SIG-M5 treated with dmso at 0.1 percent for 504 hours (cell line): ENCODE measurements around the gene TNC.

ENCODE experiments used
- DNase-seq: peaks from one replicate; lab custom pipeline; 2025; ENCODE audit not compliant: unreplicated experiment; lab: John Stamatoyannopoulos, UW

Gene TNC

GRCh38 chr9:115117999-115118878 is at the start of gene TNC:
Gene TNC (minus strand): TSS chr9:115118157. CDS start chr9:115091018, 27,139 bp downstream.
- DNase-seq, result no peak

GRCh38 chr9:115167175-115167574 is 49.2 kb upstream of the TNC start:
- DNase-seq, result no peak

- no peak for DNase-seq
These were observed 47.3 kb upstream of the TNC start for GRCh38 chr9:115165233-115165632.

- DNase-seq, result no peak
These were observed 46.6 kb upstream of the TNC start for GRCh38 chr9:115164511-115164974.

DNA sequence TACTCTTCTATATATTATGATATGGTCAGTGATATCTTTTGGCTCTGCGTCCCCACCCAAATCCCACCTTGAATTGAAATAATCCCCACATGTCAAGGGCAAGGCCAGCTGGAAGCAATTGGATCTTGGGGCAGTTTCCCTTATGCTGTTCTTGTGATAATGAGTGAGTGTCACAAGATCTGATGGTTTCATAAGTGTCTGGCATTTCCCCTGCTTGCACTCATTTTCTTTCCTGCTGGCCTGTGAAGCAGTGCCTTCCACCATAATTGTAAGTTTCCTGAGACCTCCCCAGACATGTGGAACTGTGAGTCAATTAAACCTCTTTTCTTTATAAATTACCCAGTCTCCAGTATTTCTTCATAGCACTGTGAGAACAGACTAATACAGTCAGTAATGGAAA is 45.0 kb upstream of the TNC start:
- no peak for DNase-seq

- DNase-seq, result no peak
These were observed 43.5 kb upstream of the TNC start for GRCh38 chr9:115161446-115161845.

- no peak for DNase-seq
These were observed 40.9 kb upstream of the TNC start for GRCh38 chr9:115158661-115159481.

DNA sequence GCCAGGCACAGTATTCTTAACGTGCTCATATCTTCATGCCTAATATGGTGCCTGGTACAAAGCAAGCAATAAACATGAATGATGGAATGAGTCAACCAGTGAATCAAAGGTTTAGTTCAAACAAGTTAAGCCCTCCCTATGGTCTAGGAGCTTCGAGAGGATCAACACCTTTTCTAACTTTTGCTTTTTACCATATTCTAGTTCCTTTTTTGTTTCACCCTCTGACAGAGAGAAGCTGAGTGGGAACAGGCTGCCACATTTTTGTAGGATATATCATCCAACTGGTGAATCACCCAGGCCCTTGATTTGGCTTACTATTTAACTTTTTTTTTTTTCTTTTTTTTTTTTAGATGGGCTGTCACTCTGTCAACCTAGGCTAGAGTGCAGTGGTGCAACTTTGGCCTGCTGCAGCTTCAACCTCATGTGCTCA is 39.3 kb upstream of the TNC start:
- DNase-seq, result no peak

DNA sequence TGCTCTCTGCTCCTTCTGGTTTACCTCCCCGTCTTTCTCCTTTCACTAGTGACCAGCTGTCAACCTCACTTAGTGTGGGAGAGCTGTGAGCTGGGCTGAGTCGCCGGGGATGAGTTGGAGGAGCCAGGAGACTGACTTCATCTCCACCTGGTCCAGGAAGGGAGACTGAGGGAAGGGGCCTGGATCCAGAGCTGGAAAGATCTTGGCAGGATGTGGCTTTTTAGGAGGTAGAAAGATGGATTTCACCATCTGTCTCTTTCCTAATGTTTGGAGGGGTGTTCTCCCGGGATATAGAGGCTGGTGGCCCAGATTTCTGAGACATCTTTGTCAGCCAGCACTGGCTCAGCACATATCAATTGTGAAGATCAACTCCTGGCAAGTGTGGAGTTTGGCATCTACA is 37.1 kb upstream of the TNC start:
- no peak for DNase-seq

DNA sequence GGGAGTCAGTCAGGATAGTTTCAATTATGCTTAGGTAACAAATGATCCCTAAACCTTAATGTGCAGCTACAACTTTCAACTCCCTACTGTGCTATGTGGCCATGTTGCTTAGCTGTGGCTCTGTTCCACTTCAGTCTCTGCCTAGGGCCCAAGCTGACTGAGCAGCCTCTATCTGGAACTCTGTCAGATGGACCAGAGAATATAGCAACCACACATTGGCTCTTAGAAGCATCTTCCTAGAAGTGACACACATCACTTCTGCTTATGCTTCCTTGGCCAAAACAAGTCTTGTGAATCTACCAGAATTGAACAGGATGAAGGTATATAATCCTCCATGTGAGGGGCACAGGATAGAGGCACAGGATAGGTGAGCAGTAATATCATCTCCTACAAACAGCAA is 36.7 kb upstream of the TNC start:
- no peak for DNase-seq

GRCh38 chr9:115152281-115152820 is 34.4 kb upstream of the TNC start:
- DNase-seq, result no peak

- no peak for DNase-seq
These were observed 30.8 kb upstream of the TNC start for GRCh38 chr9:115148721-115149120.

GRCh38 chr9:115146581-115147021 is 28.6 kb upstream of the TNC start:
- no peak for DNase-seq

- DNase-seq, result no peak
These were observed 26.7 kb upstream of the TNC start for GRCh38 chr9:115144706-115145105.

- no peak for DNase-seq
These were observed 25.7 kb upstream of the TNC start for GRCh38 chr9:115143689-115144088.

DNA sequence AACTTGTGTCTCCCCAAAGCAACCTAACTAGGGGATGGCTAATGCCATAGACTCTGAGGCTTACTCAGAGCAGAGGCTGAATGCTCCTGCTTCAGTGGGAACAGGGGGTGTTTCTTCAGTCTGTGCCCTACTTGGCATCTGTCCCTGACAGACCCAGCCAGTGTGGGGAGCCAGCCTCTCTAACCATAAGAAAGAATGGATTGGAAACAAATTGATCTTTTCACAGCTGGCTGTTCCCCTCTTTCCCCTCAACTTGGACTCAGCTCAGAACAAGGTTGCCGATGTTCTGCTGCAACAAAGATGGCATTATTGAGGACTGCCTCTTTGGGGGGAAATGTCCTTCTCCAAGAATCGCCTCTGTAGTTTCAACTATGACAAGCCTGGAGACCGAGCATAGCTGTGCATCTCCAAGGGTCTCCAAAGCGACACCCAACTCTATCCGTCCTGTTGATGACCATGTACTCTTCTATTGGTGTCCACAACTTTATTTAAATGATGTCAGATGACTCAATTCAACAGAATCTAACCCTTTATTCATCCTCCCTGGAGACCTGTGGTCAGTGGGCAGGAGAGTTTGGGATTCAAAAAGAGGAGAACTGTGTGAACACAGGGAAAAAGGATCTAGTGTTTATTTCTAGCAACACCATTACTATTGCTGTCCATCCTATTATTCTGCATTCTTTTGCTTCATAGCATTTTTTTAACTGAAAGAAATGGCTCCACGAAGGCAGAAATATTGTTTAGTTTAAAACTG is 24.7 kb upstream of the TNC start:
- no peak for DNase-seq

- no peak for DNase-seq
These were observed 24.1 kb upstream of the TNC start for GRCh38 chr9:115142090-115142489.

- DNase-seq, result no peak
These were observed 23.7 kb upstream of the TNC start for GRCh38 chr9:115141612-115142011.

DNA sequence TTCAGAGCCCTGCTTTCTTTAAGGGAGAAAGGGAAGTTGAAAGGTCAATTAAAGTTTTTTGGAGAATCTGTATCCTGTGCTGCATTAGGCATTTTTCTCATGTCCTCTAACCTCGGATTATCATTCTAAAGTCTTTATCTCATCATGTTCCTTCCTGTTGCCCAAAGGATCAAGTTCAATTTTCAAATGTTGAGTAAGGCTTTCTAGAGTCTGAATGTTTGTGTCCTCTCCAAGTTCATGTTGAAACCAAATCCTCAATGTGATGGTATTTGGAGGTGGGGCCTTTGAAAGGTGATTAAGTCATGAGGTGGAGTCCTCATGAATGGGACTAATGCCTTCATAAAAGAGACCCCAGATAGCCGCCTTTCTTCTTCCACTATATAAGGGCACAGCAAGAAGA is 20.2 kb upstream of the TNC start:
- no peak for DNase-seq

- DNase-seq, result no peak
These were observed 19.6 kb upstream of the TNC start for GRCh38 chr9:115137526-115137925.
